Common myeloid progenitor, CD34-positive (primary cell): ENCODE results near the gene NUDC.

Source experiments
- CTCF ChIA-PET: fragments of 350-600 bp; sonication (Branson Sonifier 250); formaldehyde crosslinking; loops from one replicate; lab custom pipeline; 2021; ENCODE audit warnings: antibody characterized with exemption; lab: Charles Lee
- POLR2A ChIA-PET: fragments of 350-600 bp; sonication (Branson Sonifier 250); formaldehyde crosslinking; loops from one replicate; lab custom pipeline; 2021; ENCODE audit warnings: antibody characterized with exemption; lab: Charles Lee
- DNase-seq, 3 donors: peaks; one replicate each; pipeline versions ENCODE4 v3.0.0 to v3.0.0-alpha.2; 2013
- H3K27ac ChIP-seq, 2 experiments: 1 replicate in 1 of 2; 2 replicates in 1 of 2; pipeline ENCODE4 v1.7.0; 2013; ENCODE audit warnings: inconsistent platforms in 2 of 2, low read length in 2 of 2, mild to moderate bottlenecking in 2 of 2, low read depth in 1 of 2, moderate library complexity in 1 of 2; ENCODE audit not compliant: severe bottlenecking in 2 of 2, insufficient read depth in 1 of 2, poor library complexity in 1 of 2
- H3K27me3 ChIP-seq, 5 experiments: replicated peaks in 2 of 5; 1 replicate in 3 of 5; 2 replicates in 2 of 5; pipeline versions ENCODE4 v1.6.1 to v1.7.0; 2013; ENCODE audit warnings: low read length in 4 of 5, mild to moderate bottlenecking in 2 of 5, moderate library complexity in 2 of 5, inconsistent platforms in 1 of 5; ENCODE audit not compliant: insufficient read depth in 5 of 5, control insufficient read depth in 4 of 5
- H3K36me3 ChIP-seq, 4 experiments: 1 replicate in 2 of 4; 2 replicates in 2 of 4; pipeline versions ENCODE4 v1.6.1 to v1.7.0; 2013; ENCODE audit warnings: low read length in 3 of 4, control low read depth in 1 of 4, mild to moderate bottlenecking in 1 of 4; ENCODE audit not compliant: control insufficient read depth in 4 of 4, insufficient read depth in 4 of 4
- H3K4me1 ChIP-seq, 4 experiments: 1 replicate in 3 of 4; 2 replicates in 1 of 4; pipeline versions ENCODE4 v1.6.1 to v1.7.1; 2013; ENCODE audit warnings: low read length in 3 of 4, mild to moderate bottlenecking in 3 of 4, control low read depth in 1 of 4, inconsistent platforms in 1 of 4, moderate library complexity in 1 of 4; ENCODE audit not compliant: control insufficient read depth in 4 of 4, insufficient read depth in 4 of 4; ENCODE audit errors: control extremely low read depth in 1 of 4
- H3K4me3 ChIP-seq, 7 experiments: 1 replicate in 4 of 7; 2 replicates in 3 of 7; pipeline versions ENCODE4 v1.5.1 to v1.7.0; 2013; ENCODE audit warnings: mild to moderate bottlenecking in 7 of 7, low read length in 6 of 7, moderate library complexity in 6 of 7, inconsistent platforms in 2 of 7, low read depth in 2 of 7, control low read depth in 1 of 7; ENCODE audit not compliant: insufficient read depth in 4 of 7, control insufficient read depth in 1 of 7; ENCODE audit errors: extremely low read depth in 1 of 7
- H3K9me3 ChIP-seq, 5 experiments: 1 replicate in 4 of 5; 2 replicates in 1 of 5; pipeline versions ENCODE4 v1.6.1 to v1.7.1; 2013; ENCODE audit warnings: low read length in 4 of 5, mild to moderate bottlenecking in 2 of 5, inconsistent platforms in 1 of 5, low read depth in 1 of 5, moderate library complexity in 1 of 5; ENCODE audit not compliant: control insufficient read depth in 4 of 5, insufficient read depth in 2 of 5; ENCODE audit errors: control extremely low read depth in 1 of 5
- WGBS: methylation state at CpG from one replicate; pipeline ENCODE4 v1.1.5; 2013; ENCODE audit not compliant: insufficient coverage; 5-methylcytosine and 5-hydroxymethylcytosine counted together

Gene NUDC

DNA sequence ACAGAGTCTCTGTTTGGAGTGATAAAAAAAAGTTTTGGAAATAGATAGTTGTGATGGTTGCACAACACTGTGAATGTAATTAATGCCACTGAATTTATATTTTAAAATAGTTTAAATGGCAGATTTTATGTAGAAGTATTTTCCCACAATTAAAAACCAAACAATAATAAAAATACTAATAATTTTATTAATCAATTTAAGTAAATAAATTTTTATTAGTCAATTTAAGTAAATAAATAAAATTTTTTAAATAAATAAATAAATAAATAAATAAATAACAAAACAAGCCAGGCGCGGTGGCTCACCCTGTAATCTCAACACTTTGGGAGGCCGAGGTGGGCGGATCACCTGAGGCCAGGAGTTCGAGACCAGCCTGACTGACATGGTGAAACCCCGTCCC lies 43.7 kb downstream of the NUDC start:
- DNase-seq = no peak
- ChIA-PET CTCF (interaction anchor here (4.9 to 5.6 kb wide), 2 partner anchors 19 to 32 kb away, joined by 36 to 61 read pairs; no protein-coding TSS in a partner anchor), POLR2A (no interaction called here)
- WGBS = 93% methylated on average over 4 of the region's 6 CpGs
- peaks cover 0 to 5% (median 3%) of the 10 kb centered on the region in 4 experiments for H3K4me1 ChIP-seq
- H3K27me3 ChIP-seq = peaks cover 0 to 20% (median 18%) of the 10 kb centered on the region in 5 experiments
- no peaks in the 10 kb centered on the region for H3K36me3 ChIP-seq
- H3K27ac ChIP-seq = no peak overlapping the region
- H3K9me3 ChIP-seq = no peaks in the 10 kb centered on the region
- no peak overlapping the region for H3K4me3 ChIP-seq

- Histone ChIP-seq H3K27me3 (peaks cover 0 to 16% (median 15%) of the 10 kb centered on the region in 5 experiments), H3K4me3 (no peak overlapping the region), H3K36me3 (no peaks in the 10 kb centered on the region), H3K4me1 (peaks cover 0 to 3% (median 0%) of the 10 kb centered on the region in 4 experiments), H3K9me3 (no peaks in the 10 kb centered on the region), H3K27ac (no peak overlapping the region)
- 100% methylated on average over 3 of the region's 9 CpGs for WGBS
- ChIA-PET CTCF (interaction anchor here (1.2 to 5.6 kb wide), 5 partner anchors 9 to 132 kb away, joined by 3 to 61 read pairs (median 5); no protein-coding TSS in a partner anchor), POLR2A (no interaction called here)
- no peak for DNase-seq
Observed at GRCh38 chr1:26965628-26966027, 44.1 kb downstream of the NUDC start.

GRCh38 chr1:26970810-26971209 lies 49.3 kb downstream of the NUDC start:
- Histone ChIP-seq H3K4me3 (no peak overlapping the region), H3K27me3 (peaks cover 0 to 5% (median 0%) of the 10 kb centered on the region in 5 experiments), H3K9me3 (no peaks in the 10 kb centered on the region), H3K27ac (no peak overlapping the region), H3K4me1 (peaks cover 0 to 13% (median 13%) of the 10 kb centered on the region in 4 experiments), H3K36me3 (no peaks in the 10 kb centered on the region)
- DNase-seq = no peak
- ChIA-PET POLR2A (no interaction called here), CTCF (interaction anchor here (0.7 to 5.6 kb wide), 2 partner anchors 26 to 130 kb away, joined by 3 to 61 read pairs; no protein-coding TSS in a partner anchor)
- 98% methylated on average over 7 of the region's 7 CpGs for WGBS

GRCh38 chr1:26971590-26971989 lies 50.0 kb downstream of the NUDC start:
- no peak for DNase-seq
- CTCF ChIA-PET = interaction anchor here (0.9 to 1.5 kb wide), 2 partner anchors 23 to 74 kb away, joined by 3 read pairs; no protein-coding TSS in a partner anchor
- WGBS = no CpG with 5 or more reads among the region's 3 CpGs
- Histone ChIP-seq H3K9me3 (no peaks in the 10 kb centered on the region), H3K27me3 (peaks cover 0 to 1% (median 0%) of the 10 kb centered on the region in 5 experiments), H3K4me3 (no peak overlapping the region), H3K4me1 (peaks cover 0 to 13% (median 13%) of the 10 kb centered on the region in 4 experiments), H3K36me3 (no peaks in the 10 kb centered on the region), H3K27ac (no peak overlapping the region)
- POLR2A ChIA-PET = no interaction called here

GRCh38 chr1:26972390-26972789 lies 50.8 kb downstream of the NUDC start:
- no peaks in the 10 kb centered on the region for H3K36me3 ChIP-seq
- peak overlapping the region in 1 of 7 experiments; percentile 1 for H3K4me3 ChIP-seq
- DNase-seq = peak in 2 of 3 donors; percentile 23 to 26
- WGBS = 33% methylated on average over 3 of the region's 6 CpGs
- no peak overlapping the region for H3K27ac ChIP-seq
- peaks cover 0 to 13% (median 13%) of the 10 kb centered on the region in 4 experiments for H3K4me1 ChIP-seq
- H3K27me3 ChIP-seq = no peaks in the 10 kb centered on the region
- CTCF ChIA-PET = interaction anchor here (0.9 to 1.5 kb wide), 3 partner anchors 8 to 73 kb away, joined by 3 read pairs; no protein-coding TSS in a partner anchor
- POLR2A ChIA-PET = no interaction called here
- H3K9me3 ChIP-seq = no peaks in the 10 kb centered on the region

DNA sequence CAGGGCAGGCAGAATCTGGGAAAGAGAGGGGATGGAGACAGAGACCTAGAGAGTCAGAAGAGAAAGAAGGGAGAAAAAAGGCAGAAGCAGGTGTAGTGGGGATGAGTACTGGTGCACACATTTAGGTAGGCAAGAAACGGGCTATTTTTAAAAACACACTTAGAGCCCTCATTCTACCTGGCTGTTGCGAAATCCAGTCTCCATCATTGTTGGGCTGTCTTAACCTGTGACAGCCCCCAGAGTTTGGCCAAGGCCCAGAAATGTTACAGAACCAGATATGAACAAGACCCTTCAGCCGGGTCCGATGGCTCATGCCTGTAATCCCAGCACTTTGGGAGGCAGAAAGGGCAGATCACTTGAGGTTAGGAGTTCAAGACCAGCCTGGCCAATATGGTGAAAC lies 51.3 kb downstream of the NUDC start:
- ChIA-PET CTCF (interaction anchor here (0.9 to 1.5 kb wide), 3 partner anchors 8 to 73 kb away, joined by 3 read pairs; no protein-coding TSS in a partner anchor), POLR2A (no interaction called here)
- Histone ChIP-seq H3K4me3 (no peak overlapping the region), H3K9me3 (no peaks in the 10 kb centered on the region), H3K4me1 (peaks cover 0 to 13% (median 13%) of the 10 kb centered on the region in 4 experiments), H3K27me3 (no peaks in the 10 kb centered on the region), H3K27ac (no peak overlapping the region), H3K36me3 (no peaks in the 10 kb centered on the region)
- no peak for DNase-seq
- 95% methylated on average over 4 of the region's 4 CpGs for WGBS
